Nephron progenitor cell (in vitro differentiated cells): ENCODE data around the gene RANBP10.
"Not testable (repeated sequence)": the region's sequence is repeated elsewhere in the genome, so short reads cannot be mapped to it uniquely, and the experiment has no call there.

Experiments
- DNase-seq: peaks from one replicate; pipeline ENCODE4 v3.0.0; 2021
- H3K27ac Mint-ChIP-seq: 2 replicates; pipeline ENCODE4 v1.8.0; 2021; ENCODE audit warnings: mild to moderate bottlenecking, moderate library complexity, mixed read lengths
- H3K27me3 Mint-ChIP-seq: 2 replicates; pipeline ENCODE4 v1.8.0; 2021; ENCODE audit warnings: mild to moderate bottlenecking, low read depth, mixed read lengths; ENCODE audit not compliant: poor library complexity
- H3K36me3 Mint-ChIP-seq: 2 replicates; pipeline ENCODE4 v1.8.0; 2021; ENCODE audit warnings: low read depth, mixed read lengths
- H3K4me1 Mint-ChIP-seq: 2 replicates; pipeline ENCODE4 v1.8.0; 2021; ENCODE audit warnings: mixed read lengths
- H3K4me3 Mint-ChIP-seq: 2 replicates; pipeline ENCODE4 v1.8.0; 2021; ENCODE audit warnings: mild to moderate bottlenecking, moderate library complexity, mixed read lengths
- H3K9me3 Mint-ChIP-seq: 2 replicates; pipeline ENCODE4 v1.8.0; 2021; ENCODE audit warnings: mild to moderate bottlenecking, moderate library complexity, mixed read lengths
- TF ChIP-seq, protein P1 (sequence below): fragments of 200-600 bp; sonication (generic); IDR thresholded peaks from 2 replicates; pipeline ENCODE4 v1.5.0; 2021; ENCODE audit warnings: antibody characterized with exemption

The RANBP10 gene

GRCh38 chr16:67694611-67695010 lies 111.7 kb downstream of the RANBP10 start:
- H3K27ac Mint-ChIP-seq = peak overlapping the region; percentile 4
- DNase-seq = no peak

DNA sequence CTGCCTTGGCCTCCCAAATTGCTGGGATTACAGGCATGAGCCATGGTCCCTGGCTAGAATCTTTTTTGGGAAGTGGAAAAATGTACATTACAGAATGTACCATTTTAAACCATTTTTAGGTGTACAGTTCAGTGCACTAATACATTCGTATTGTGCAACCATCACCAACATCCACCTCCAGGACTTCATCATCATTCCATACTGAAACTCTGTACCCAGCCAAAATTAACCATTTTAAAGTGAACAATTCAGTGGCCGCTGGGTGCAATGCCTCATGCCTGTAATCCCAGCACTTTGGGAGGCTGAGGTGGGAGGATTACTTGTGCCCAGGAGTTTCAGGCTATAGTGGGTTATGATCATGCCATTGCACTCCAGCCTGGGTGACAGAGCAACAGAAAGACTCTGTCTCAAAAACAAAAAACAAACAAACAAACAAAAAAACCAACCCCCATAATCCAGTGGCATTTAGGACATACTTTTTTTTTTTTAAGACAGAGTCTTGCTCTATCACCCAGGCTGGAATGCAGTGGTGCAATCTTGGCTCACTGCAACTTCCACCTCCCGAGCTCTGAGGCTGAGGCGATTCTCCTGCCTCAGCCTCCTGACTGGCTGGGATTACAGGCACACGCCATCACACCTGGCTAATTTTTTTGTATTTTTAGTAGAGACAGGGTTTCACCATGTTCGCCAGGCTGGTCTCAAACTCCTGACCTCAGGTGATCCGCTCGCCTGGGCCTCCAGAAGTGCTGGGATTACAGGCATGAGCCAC lies 112.7 kb downstream of the RANBP10 start:
- H3K27me3 Mint-ChIP-seq, H3K27ac Mint-ChIP-seq, H3K9me3 Mint-ChIP-seq, H3K4me1 Mint-ChIP-seq, H3K4me3 Mint-ChIP-seq, DNase-seq: not testable (repeated sequence)
- peaks cover 46% of the 10 kb centered on the region for H3K36me3 Mint-ChIP-seq

More at GRCh38 chr16:67694611-67695010, 111.7 kb downstream of the RANBP10 start:
- Mint-ChIP-seq H3K36me3 (peaks cover 48% of the 10 kb centered on the region), H3K4me1 (no peaks in the 10 kb centered on the region), H3K27me3 (peaks cover 3% of the 10 kb centered on the region), H3K4me3 (no peak overlapping the region), H3K9me3 (peaks cover 11% of the 10 kb centered on the region)
- TF ChIP-seq, protein P1, sequence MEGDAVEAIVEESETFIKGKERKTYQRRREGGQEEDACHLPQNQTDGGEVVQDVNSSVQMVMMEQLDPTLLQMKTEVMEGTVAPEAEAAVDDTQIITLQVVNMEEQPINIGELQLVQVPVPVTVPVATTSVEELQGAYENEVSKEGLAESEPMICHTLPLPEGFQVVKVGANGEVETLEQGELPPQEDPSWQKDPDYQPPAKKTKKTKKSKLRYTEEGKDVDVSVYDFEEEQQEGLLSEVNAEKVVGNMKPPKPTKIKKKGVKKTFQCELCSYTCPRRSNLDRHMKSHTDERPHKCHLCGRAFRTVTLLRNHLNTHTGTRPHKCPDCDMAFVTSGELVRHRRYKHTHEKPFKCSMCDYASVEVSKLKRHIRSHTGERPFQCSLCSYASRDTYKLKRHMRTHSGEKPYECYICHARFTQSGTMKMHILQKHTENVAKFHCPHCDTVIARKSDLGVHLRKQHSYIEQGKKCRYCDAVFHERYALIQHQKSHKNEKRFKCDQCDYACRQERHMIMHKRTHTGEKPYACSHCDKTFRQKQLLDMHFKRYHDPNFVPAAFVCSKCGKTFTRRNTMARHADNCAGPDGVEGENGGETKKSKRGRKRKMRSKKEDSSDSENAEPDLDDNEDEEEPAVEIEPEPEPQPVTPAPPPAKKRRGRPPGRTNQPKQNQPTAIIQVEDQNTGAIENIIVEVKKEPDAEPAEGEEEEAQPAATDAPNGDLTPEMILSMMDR = no peak

GRCh38 chr16:67685388-67686112 lies 120.8 kb downstream of the RANBP10 start:
- TF ChIP-seq, protein P1 = no peak
- Mint-ChIP-seq H3K9me3 (no peaks in the 10 kb centered on the region), H3K27me3 (peaks cover 2% of the 10 kb centered on the region), H3K36me3 (peaks cover 27% of the 10 kb centered on the region), H3K27ac (peak overlapping the region; percentile 58), H3K4me1 (no peaks in the 10 kb centered on the region), H3K4me3 (no peak overlapping the region)
- DNase-seq = no peak

DNA sequence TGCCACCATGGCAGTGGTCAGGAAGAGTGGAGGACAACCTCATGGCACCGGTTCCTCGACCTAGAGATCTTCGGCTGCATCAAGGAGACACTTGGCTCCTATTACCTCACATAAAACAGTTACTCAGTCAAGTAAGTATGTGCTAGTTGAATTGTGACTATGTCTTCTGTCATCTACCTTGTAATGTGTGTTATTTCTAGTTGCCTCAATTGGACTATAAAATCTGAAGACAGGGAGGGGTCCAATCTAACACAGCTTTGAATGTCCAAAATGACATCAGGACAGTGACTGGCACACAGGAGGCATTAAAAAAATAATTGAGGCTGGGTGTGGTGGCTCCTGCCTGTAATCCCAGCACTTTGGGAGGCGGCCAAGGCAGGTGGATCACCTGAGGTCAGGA lies 122.6 kb downstream of the RANBP10 start:
- peaks cover 2% of the 10 kb centered on the region for H3K27me3 Mint-ChIP-seq
- DNase-seq = no peak

GRCh38 chr16:67679935-67680897 lies 126.1 kb downstream of the RANBP10 start:
- no peaks in the 10 kb centered on the region for H3K27me3 Mint-ChIP-seq
- TF ChIP-seq, protein P1 = no peak
- peaks cover 18% of the 10 kb centered on the region for H3K36me3 Mint-ChIP-seq
- H3K4me1 Mint-ChIP-seq = peaks cover 6% of the 10 kb centered on the region
- no peaks in the 10 kb centered on the region for H3K9me3 Mint-ChIP-seq
- H3K27ac Mint-ChIP-seq = peak overlapping the region; percentile 51
- H3K4me3 Mint-ChIP-seq = no peak overlapping the region
- no peak for DNase-seq

More for the DNA sequence above, 122.6 kb downstream of the RANBP10 start:
- H3K27ac Mint-ChIP-seq = peak overlapping the region; percentile 19
- H3K36me3 Mint-ChIP-seq = peaks cover 24% of the 10 kb centered on the region
- H3K4me3 Mint-ChIP-seq = no peak overlapping the region
- H3K9me3 Mint-ChIP-seq = no peaks in the 10 kb centered on the region
- peaks cover under 1% of the 10 kb centered on the region for H3K4me1 Mint-ChIP-seq
- TF ChIP-seq, protein P1 = no peak
